Measurements from ENCODE around the gene NHERF1. TPM values are rescaled to one million over a fixed set of nuclear protein-coding genes. Genes with fewer than 3 reads are reported as not detected.

The NHERF1 gene
- polyA plus RNA-seq, 1 donor (not counting 4 experiments of a cell fraction or from before 2014, with no cell fraction given): 45.6 TPM

DNA sequence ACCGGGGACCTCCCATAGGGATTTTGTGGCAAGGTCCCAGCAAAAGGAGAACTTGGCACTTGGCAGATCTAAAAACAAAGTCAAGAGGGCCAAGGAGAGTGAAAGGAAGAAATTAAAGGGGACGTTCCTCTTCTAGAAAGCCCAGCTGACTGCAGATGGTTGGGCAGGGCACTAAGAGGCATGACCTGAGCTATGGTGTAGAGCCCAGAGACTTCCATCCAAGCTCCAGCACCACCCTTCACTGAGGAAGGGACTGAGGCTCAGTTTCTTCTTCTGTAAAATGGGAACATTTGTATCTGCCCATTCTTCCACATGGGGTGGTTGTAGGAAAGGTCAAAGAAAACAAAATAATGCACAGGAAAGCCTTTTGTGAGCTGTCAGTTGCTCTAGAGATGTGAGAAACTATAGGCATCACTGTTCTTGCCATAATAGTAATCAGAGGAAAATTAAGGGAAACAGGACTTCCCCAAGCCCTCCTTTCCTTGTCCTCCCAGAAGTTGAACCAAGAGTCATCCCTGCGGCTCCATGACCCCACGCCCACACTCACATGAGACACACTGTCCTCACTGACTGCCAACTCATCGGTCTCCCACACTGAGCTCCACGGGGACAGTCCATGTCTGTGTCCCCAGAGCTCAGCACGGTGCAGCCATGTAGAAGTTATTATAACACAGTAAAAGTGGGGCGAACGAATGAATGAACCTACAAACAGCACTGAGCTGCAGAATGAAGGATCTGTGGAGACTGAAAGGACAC lies 46.1 kb upstream of the NHERF1 start:
- no peak for TF ChIP-seq EZH2 (IDR thresholded peaks at IDR 0.05; ENCODE audit: low read length)
- TF ChIP-seq, protein P1, sequence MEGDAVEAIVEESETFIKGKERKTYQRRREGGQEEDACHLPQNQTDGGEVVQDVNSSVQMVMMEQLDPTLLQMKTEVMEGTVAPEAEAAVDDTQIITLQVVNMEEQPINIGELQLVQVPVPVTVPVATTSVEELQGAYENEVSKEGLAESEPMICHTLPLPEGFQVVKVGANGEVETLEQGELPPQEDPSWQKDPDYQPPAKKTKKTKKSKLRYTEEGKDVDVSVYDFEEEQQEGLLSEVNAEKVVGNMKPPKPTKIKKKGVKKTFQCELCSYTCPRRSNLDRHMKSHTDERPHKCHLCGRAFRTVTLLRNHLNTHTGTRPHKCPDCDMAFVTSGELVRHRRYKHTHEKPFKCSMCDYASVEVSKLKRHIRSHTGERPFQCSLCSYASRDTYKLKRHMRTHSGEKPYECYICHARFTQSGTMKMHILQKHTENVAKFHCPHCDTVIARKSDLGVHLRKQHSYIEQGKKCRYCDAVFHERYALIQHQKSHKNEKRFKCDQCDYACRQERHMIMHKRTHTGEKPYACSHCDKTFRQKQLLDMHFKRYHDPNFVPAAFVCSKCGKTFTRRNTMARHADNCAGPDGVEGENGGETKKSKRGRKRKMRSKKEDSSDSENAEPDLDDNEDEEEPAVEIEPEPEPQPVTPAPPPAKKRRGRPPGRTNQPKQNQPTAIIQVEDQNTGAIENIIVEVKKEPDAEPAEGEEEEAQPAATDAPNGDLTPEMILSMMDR (optimal IDR thresholded peaks at IDR 0.05 in 1 of 3, IDR thresholded peaks at IDR 0.05 in 1 of 3, conservative IDR thresholded peaks at IDR 0.05 in 1 of 3; ENCODE audit: extremely low read depth in 1 of 3, insufficient read depth in 2 of 3, low read length in 3 of 3): no peak
- no peak for DNase-seq (ENCODE audit: low read depth, low spot score)
- no peak overlapping the region for H3K4me2 ChIP-seq (ENCODE audit: control insufficient read depth, extremely low read depth, insufficient read depth, low read depth, low read length)
- H3K9me3 ChIP-seq (ENCODE audit: control insufficient read depth, low read depth, low read length): no peaks in the 10 kb centered on the region
- no peaks in the 10 kb centered on the region for H3K27me3 ChIP-seq (ENCODE audit: control insufficient read depth, extremely low read depth, insufficient read depth, low read length)
- dilution Hi-C loops (cut with MboI; ENCODE audit: extremely low pct_ligation_motif_present, low sequenced_read_pairs): no loop called here
- FAIRE-seq: no peak
- H3K27ac ChIP-seq (ENCODE audit: control insufficient read depth, insufficient read depth, low read length): no peak overlapping the region
- no peaks in the 10 kb centered on the region for H3K9me1 ChIP-seq (ENCODE audit: control insufficient read depth, extremely low read depth, insufficient read depth, low read length)
- H3K9ac ChIP-seq (ENCODE audit: control insufficient read depth, extremely low read depth, insufficient read depth, low read length): no peak overlapping the region
- no peaks in the 10 kb centered on the region for H4K20me1 ChIP-seq (ENCODE audit: control insufficient read depth, extremely low read depth, insufficient read depth, low read length)
- H3K79me2 ChIP-seq (ENCODE audit: control insufficient read depth, insufficient read depth, low read length): no peaks in the 10 kb centered on the region
- no peaks in the 10 kb centered on the region for H3K36me3 ChIP-seq (ENCODE audit: control insufficient read depth in 2 of 2, extremely low read depth in 1 of 2, insufficient read depth in 2 of 2, low read length in 2 of 2)
- no peaks in the 10 kb centered on the region for H3K4me1 ChIP-seq (ENCODE audit: control insufficient read depth, extremely low read depth, insufficient read depth, low read length)
- H2AFZ ChIP-seq (ENCODE audit: control insufficient read depth, low read length): no peak overlapping the region
- no peak overlapping the region for H3K4me3 ChIP-seq (ENCODE audit: control insufficient read depth in 2 of 3, extremely low read depth in 1 of 3, insufficient read depth in 2 of 3, low read depth in 1 of 3, low read length in 3 of 3)

DNA sequence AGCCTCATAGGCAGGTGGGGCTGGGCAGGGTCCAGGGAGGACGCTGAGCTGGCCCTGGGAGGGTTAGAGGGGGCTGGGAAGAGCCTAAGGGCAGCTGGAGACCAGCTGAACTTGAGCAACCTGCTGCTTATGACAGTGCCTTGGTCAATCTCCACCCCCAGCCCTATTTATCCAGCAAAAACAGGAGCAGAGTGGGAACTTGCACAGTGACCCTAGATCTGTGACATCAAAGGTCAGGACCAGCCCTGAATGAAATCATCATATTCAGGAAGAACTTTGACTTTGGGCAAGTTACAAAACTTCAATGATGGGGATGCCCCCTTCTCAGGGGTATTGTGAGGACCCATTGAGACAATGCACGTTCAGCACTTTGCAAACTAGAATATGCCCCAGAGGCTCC lies 45.1 kb upstream of the NHERF1 start:
- H3K4me1 ChIP-seq (ENCODE audit: control insufficient read depth, extremely low read depth, insufficient read depth, low read length): no peaks in the 10 kb centered on the region
- dilution Hi-C loops (cut with MboI; ENCODE audit: extremely low pct_ligation_motif_present, low sequenced_read_pairs): no loop called here
- no peak overlapping the region for H3K9ac ChIP-seq (ENCODE audit: control insufficient read depth, extremely low read depth, insufficient read depth, low read length)
- H3K36me3 ChIP-seq (ENCODE audit: control insufficient read depth in 2 of 2, extremely low read depth in 1 of 2, insufficient read depth in 2 of 2, low read length in 2 of 2): no peaks in the 10 kb centered on the region
- H3K9me1 ChIP-seq (ENCODE audit: control insufficient read depth, extremely low read depth, insufficient read depth, low read length): no peaks in the 10 kb centered on the region
- no peak overlapping the region for H3K4me3 ChIP-seq (ENCODE audit: control insufficient read depth in 2 of 3, extremely low read depth in 1 of 3, insufficient read depth in 2 of 3, low read depth in 1 of 3, low read length in 3 of 3)
- TF ChIP-seq EZH2 (IDR thresholded peaks at IDR 0.05; ENCODE audit: low read length): no peak
- TF ChIP-seq, protein P1 (optimal IDR thresholded peaks at IDR 0.05 in 1 of 3, IDR thresholded peaks at IDR 0.05 in 1 of 3, conservative IDR thresholded peaks at IDR 0.05 in 1 of 3; ENCODE audit: extremely low read depth in 1 of 3, insufficient read depth in 2 of 3, low read length in 3 of 3): no peak
- H2AFZ ChIP-seq (ENCODE audit: control insufficient read depth, low read length): no peak overlapping the region
- H3K9me3 ChIP-seq (ENCODE audit: control insufficient read depth, low read depth, low read length): no peaks in the 10 kb centered on the region
- no peaks in the 10 kb centered on the region for H4K20me1 ChIP-seq (ENCODE audit: control insufficient read depth, extremely low read depth, insufficient read depth, low read length)
- no peak for FAIRE-seq
- no peaks in the 10 kb centered on the region for H3K79me2 ChIP-seq (ENCODE audit: control insufficient read depth, insufficient read depth, low read length)
- H3K27me3 ChIP-seq (ENCODE audit: control insufficient read depth, extremely low read depth, insufficient read depth, low read length): no peaks in the 10 kb centered on the region
- H3K4me2 ChIP-seq (ENCODE audit: control insufficient read depth, extremely low read depth, insufficient read depth, low read depth, low read length): no peak overlapping the region
- no peak for DNase-seq (ENCODE audit: low read depth, low spot score)
- no peak overlapping the region for H3K27ac ChIP-seq (ENCODE audit: control insufficient read depth, insufficient read depth, low read length)
